Adrenal gland (tissue), 12 donors: ENCODE data around the gene SUFU. TPM values are rescaled to one million over a fixed set of nuclear protein-coding genes. Genes with fewer than 3 reads are reported as not detected.

Experiments
- DNase-seq, 7 donors: peaks; one replicate each; pipeline ENCODE4 v3.0.0-alpha.2; 2019 to 2020
- H3K27ac ChIP-seq, 5 donors: fragments of 200-600 bp; sonication (generic) in 4 of 5; 1 replicate in 3 of 5; 2 replicates in 2 of 5; pipeline versions ENCODE4 v1.5.1 to v1.8.0; 2016 to 2020; ENCODE audit warnings: mild to moderate bottlenecking in 1 of 5
- H3K27me3 ChIP-seq: fragments of 200-600 bp; 2 replicates; pipeline ENCODE4 v1.8.0; 2021
- H3K36me3 ChIP-seq, 2 donors: fragments of 200-600 bp; replicated peaks in 1 of 2; 1 replicate in 1 of 2; 2 replicates in 1 of 2; pipeline versions ENCODE4 v1.5.1 to v1.8.0; 2018 to 2022
- H3K4me1 ChIP-seq, 2 donors: fragments of 200-600 bp; replicated peaks in 1 of 2; 1 replicate in 1 of 2; 2 replicates in 1 of 2; pipeline versions ENCODE4 v1.5.1 to v1.8.0; 2018 to 2021
- H3K4me3 ChIP-seq, 4 donors: fragments of 200-600 bp; sonication (generic) in 3 of 4; one replicate each; pipeline ENCODE4 v1.5.1; 2016 to 2018
- H3K9me3 ChIP-seq, 3 donors: fragments of 200-600 bp; sonication (generic) in 1 of 3; replicated peaks in 1 of 3; 1 replicate in 2 of 3; 2 replicates in 1 of 3; pipeline versions ENCODE4 v1.5.1 to v1.8.0; 2016 to 2021
- POLR2A ChIP-seq, 2 donors: fragments of 450-650 bp; IDR thresholded peaks; one replicate each; pipeline ENCODE4 v1.6.1; 2017; ENCODE audit warnings: antibody characterized with exemption in 2 of 2, mild to moderate bottlenecking in 2 of 2, moderate library complexity in 1 of 2
- WGBS, 4 donors: extraction: QIAGEN DNeasy Blood & Tissue Kit in 2 of 4; methylation state at CpG; one replicate each; pipeline versions ENCODE4 v1.1.5 to v1.1.7; 2013 to 2017; 5-methylcytosine and 5-hydroxymethylcytosine counted together
- intact Hi-C, 2 donors: fragments of 100-400 bp; cut with DNase I; formaldehyde crosslinking; loops; one replicate each; pipeline versions ENCODE4 v1.14.1 to v1.15.0; 2022 to 2023
- polyA plus RNA-seq, 3 donors: library from polyadenylated mRNA; stranded (reverse); fragments of 200-250 nt in 2 of 3; fragments of 350-450 nt in 1 of 3; fragmentation: Illumina TruSeq in 1 of 3; extraction: RNeasy Lipid Tissue Mini Kit (QIAGEN cat#74804) in 1 of 3; gene quantifications; one replicate each; pipeline ENCODE4 v1.2.3, GENCODE V29; 2013 to 2014
- total RNA-seq, 9 donors: library from RNA; depleted of rRNA in 4 of 9; stranded (reverse); fragments of >200 nt in 4 of 9; fragments of 120-200 nt in 1 of 9; fragmentation: NEBNext Ultra II Directional in 1 of 9; extraction: Animal tissue kit (Norgen Biotek cat#: 25700) in 1 of 9; gene quantifications; one replicate each; pipeline versions ENCODE4 v1.1.0 to v1.2.4, GENCODE V29; 2013 to 2023
- TF ChIP-seq, protein P1 (sequence below), 6 experiments: fragments of 450-650 bp in 4 of 6; fragments of 200-600 bp in 2 of 6; sonication (generic) in 1 of 6; IDR thresholded peaks; 1 replicate in 5 of 6; 2 replicates in 1 of 6; pipeline versions ENCODE4 v1.5.1 to v1.8.0; 2016 to 2021; ENCODE audit warnings: antibody characterized with exemption in 6 of 6, mild to moderate bottlenecking in 2 of 6, moderate library complexity in 1 of 6
- donor health status: healthy with polysubstance abuse.
- donor health status: Bipolar disorder and iron deficiency.
- donor health status: DM: yes; HTN: yes; CAD: no.
- donor health status: DM: no; HTN: no; CAD: no.
- donor health status: DM: no; HTN: no; CAD: no.
- donor health status: DM: yes; HTN: yes; CAD: no.

Gene SUFU
- total and polyA plus RNA-seq, 12 donors: 4.3 to 20.2 (median 11.1) TPM

DNA sequence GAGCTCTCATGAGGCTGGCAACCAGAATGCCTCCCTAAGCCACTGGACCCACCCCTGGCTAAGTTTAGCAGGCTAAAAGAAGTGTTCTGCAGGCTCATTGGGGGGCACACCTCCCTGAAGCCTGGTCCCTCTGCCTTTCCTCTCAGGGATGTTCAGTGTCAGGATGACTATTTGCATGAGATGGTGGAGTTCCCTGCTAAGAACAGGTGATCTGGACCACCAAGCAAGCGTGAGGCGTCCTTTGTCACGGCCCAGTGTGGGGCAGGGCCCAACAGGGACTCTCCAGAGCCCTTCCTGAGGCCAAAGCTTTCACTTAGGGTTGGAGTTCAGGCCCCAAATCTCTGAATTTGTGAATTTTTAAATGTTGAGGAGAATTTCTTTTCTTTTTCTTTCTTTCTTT lies 12.0 kb downstream of the SUFU start:
- DNase-seq: no peak
- intact Hi-C loops: no loop called here

DNA sequence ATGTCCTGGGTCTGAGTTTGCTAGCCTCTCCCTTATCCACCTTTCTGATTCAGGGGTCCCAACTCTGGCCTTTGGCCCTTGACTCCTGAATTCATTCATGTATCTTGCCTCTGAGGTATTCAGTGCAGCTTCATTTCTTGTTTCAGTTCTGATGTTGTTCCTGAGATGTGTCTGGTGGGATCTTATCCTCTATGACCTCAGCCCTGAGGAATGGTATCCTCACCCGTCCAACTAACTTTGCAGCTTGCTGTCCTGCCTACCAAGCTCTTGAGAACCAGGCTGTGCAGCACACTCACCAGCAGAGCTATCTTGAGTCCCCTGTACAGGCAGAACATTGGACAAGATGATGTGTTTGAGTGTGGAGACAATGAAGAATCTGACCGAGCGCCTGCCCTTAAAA lies 13.8 kb downstream of the SUFU start:
- H3K36me3 ChIP-seq: peaks cover 0 to 16% of the 10 kb centered on the region in 2 donors
- no peaks in the 10 kb centered on the region for H3K4me1 ChIP-seq
- H3K4me3 ChIP-seq: no peak overlapping the region
- H3K9me3 ChIP-seq: no peaks in the 10 kb centered on the region
- no peak for DNase-seq
- TF ChIP-seq POLR2A (IDR thresholded peaks at IDR 0.05): no peak
- TF ChIP-seq, protein P1, sequence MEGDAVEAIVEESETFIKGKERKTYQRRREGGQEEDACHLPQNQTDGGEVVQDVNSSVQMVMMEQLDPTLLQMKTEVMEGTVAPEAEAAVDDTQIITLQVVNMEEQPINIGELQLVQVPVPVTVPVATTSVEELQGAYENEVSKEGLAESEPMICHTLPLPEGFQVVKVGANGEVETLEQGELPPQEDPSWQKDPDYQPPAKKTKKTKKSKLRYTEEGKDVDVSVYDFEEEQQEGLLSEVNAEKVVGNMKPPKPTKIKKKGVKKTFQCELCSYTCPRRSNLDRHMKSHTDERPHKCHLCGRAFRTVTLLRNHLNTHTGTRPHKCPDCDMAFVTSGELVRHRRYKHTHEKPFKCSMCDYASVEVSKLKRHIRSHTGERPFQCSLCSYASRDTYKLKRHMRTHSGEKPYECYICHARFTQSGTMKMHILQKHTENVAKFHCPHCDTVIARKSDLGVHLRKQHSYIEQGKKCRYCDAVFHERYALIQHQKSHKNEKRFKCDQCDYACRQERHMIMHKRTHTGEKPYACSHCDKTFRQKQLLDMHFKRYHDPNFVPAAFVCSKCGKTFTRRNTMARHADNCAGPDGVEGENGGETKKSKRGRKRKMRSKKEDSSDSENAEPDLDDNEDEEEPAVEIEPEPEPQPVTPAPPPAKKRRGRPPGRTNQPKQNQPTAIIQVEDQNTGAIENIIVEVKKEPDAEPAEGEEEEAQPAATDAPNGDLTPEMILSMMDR (IDR thresholded peaks at IDR 0.05): no peak
- no peaks in the 10 kb centered on the region for H3K27me3 ChIP-seq
- 90 to 95% (median 92%) methylated on average over 3 of the region's 3 CpGs for WGBS, 4 donors
- no peak overlapping the region for H3K27ac ChIP-seq
- intact Hi-C loops: no loop called here

More for the DNA sequence above, 12.0 kb downstream of the SUFU start:
- Histone ChIP-seq H3K27me3 (no peaks in the 10 kb centered on the region), H3K4me3 (no peak overlapping the region), H3K4me1 (no peaks in the 10 kb centered on the region), H3K27ac (no peak overlapping the region), H3K9me3 (no peaks in the 10 kb centered on the region), H3K36me3 (peaks cover 0 to 34% of the 10 kb centered on the region in 2 donors)
- 93 to 97% (median 94%) methylated on average over 3 of the region's 3 CpGs for WGBS, 4 donors
- TF ChIP-seq POLR2A (IDR thresholded peaks at IDR 0.05): no peak
- TF ChIP-seq, protein P1 (IDR thresholded peaks at IDR 0.05): no peak

DNA sequence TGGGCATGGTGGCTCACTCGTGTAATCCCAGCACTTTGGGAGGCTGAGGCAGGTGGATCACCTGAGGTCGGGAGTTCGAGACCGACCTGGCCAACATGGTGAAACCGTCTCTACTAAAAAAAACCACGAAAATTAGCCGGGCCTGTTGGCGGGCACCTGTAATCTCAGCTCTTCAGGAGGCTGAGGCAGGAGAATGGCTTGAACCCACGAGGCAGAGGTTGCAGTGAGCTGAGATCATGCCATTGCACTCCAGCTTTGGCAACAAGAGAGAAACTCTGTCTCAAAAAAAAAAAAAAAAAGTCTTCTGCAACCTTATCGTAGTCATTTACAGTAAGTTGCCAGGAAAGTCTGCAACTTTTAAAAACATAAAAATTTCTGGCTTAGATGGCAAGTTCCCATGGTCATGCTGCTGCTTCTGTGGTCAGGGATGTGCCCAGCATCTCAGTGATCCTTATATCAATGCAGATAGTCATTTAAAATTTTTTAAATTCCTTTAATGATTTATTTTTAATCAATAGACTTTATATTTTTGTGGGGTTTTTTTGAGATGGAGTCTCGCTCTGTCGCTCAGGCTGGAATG lies 15.6 kb downstream of the SUFU start:
- H3K4me1 ChIP-seq: peaks cover 0 to 7% of the 10 kb centered on the region in 2 donors
- intact Hi-C loops: no loop called here

DNA sequence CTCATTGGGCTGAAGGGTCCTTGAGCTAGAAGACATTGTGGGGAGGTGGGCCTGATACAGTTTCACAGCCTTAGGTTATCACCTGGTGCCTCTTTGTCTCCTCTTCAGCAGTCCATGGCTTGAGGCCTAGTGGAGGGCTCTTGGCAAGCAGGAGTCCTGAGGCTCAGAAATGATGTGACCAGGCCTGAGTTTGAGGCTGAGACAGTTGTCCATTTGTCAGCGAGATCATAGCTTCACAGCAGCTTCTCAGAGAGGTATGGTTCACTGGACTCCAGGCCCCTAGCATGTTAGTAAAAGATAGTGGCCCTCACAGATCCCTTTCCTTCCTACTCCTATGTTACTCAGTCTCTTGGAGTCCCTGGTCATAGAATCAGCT lies 19.1 kb downstream of the SUFU start:
- H3K36me3 ChIP-seq: no peaks in the 10 kb centered on the region
- intact Hi-C loops: no loop called here
- H3K4me1 ChIP-seq: peaks cover 0 to 7% of the 10 kb centered on the region in 2 donors
- H3K27ac ChIP-seq: peak overlapping the region in 2 of 5 donors; percentile 59 to 62
- H3K4me3 ChIP-seq: no peak overlapping the region
- WGBS, 4 donors: 90 to 100% (median 98%) methylated on average over 1 of the region's 1 CpG
- DNase-seq: no peak
- TF ChIP-seq POLR2A (IDR thresholded peaks at IDR 0.05): no peak
- TF ChIP-seq, protein P1 (IDR thresholded peaks at IDR 0.05): no peak
- no peaks in the 10 kb centered on the region for H3K27me3 ChIP-seq
- H3K9me3 ChIP-seq: no peaks in the 10 kb centered on the region

More for the DNA sequence above, 15.6 kb downstream of the SUFU start:
- TF ChIP-seq POLR2A (IDR thresholded peaks at IDR 0.05): no peak
- TF ChIP-seq, protein P1 (IDR thresholded peaks at IDR 0.05): no peak
- Histone ChIP-seq H3K36me3 (peaks cover 0 to 7% of the 10 kb centered on the region in 2 donors), H3K4me3 (no peak overlapping the region), H3K9me3 (no peaks in the 10 kb centered on the region), H3K27ac (no peak overlapping the region), H3K27me3 (no peaks in the 10 kb centered on the region)
- 82 to 94% (median 87%) methylated on average over 12 of the region's 12 CpGs for WGBS, 4 donors
- DNase-seq: peak in 2 of 7 donors; percentile 18 to 37
